PC-9 (cell line): ENCODE results near the gene PRKCB. TPM values are rescaled to one million over a fixed set of nuclear protein-coding genes. Genes with fewer than 3 reads are reported as not detected.

Experiments
- BruUV-seq: library from RNA; stranded (reverse); fragments of 400-500 nt; replicated peaks from 2 replicates; lab custom pipeline; 2021; lab: Mats Ljungman, UMichigan
- CTCF ChIA-PET: fragments of 300-600 bp; sonication (Branson Sonifier 250); formaldehyde crosslinking; loops from one replicate; lab custom pipeline; 2022; ENCODE audit warnings: antibody characterized with exemption; lab: Charles Lee
- POLR2A ChIA-PET: fragments of 300-600 bp; sonication (Branson Sonifier 250); formaldehyde crosslinking; loops from one replicate; lab custom pipeline; 2022; ENCODE audit warnings: antibody characterized with exemption; ENCODE audit not compliant: unreplicated experiment; lab: Charles Lee
- DNase-seq, 2 experiments: peaks; one replicate each; pipeline versions ENCODE4 v3.0.0 to v3.0.0-alpha.2; 2015 to 2022; ENCODE audit warnings: mixed read lengths in 1 of 2
- H2AFZ ChIP-seq: fragments of 200-600 bp; sonication (generic); 2 replicates; pipeline ENCODE4 v1.8.1; 2017; ENCODE audit warnings: antibody characterized with exemption
- H3F3A ChIP-seq: fragments of 200-600 bp; sonication (generic); 2 replicates; pipeline ENCODE4 v1.8.1; 2017; ENCODE audit warnings: antibody characterized with exemption, mild to moderate bottlenecking, low read depth; ENCODE audit not compliant: insufficient read depth
- H3K27ac ChIP-seq: fragments of 200-600 bp; sonication (generic); 2 replicates; pipeline ENCODE4 v1.6.1; 2016; ENCODE audit warnings: mixed run types
- H3K27me3 ChIP-seq: fragments of 200-600 bp; sonication (generic); 2 replicates; pipeline ENCODE4 v1.6.1; 2016; ENCODE audit warnings: low read depth, mixed run types; ENCODE audit not compliant: insufficient read depth
- H3K36me3 ChIP-seq: fragments of 200-600 bp; sonication (generic); 2 replicates; pipeline ENCODE4 v1.6.1; 2016; ENCODE audit warnings: low read depth, mixed run types
- H3K4me1 ChIP-seq: fragments of 200-600 bp; sonication (generic); replicated peaks from 2 replicates; pipeline ENCODE4 v1.6.1; 2016; ENCODE audit warnings: mixed run types; ENCODE audit not compliant: insufficient read depth
- H3K4me2 ChIP-seq: fragments of 200-600 bp; sonication (generic); 2 replicates; pipeline ENCODE4 v1.6.1; 2017; ENCODE audit warnings: mixed run types
- H3K4me3 ChIP-seq: fragments of 200-600 bp; sonication (generic); 2 replicates; pipeline ENCODE4 v1.6.1; 2016; ENCODE audit warnings: mixed run types
- H3K79me2 ChIP-seq: fragments of 200-600 bp; sonication (generic); 2 replicates; pipeline ENCODE4 v1.6.1; 2017; ENCODE audit warnings: low read depth, mixed run types
- H3K9me2 ChIP-seq: fragments of 200-600 bp; sonication (generic); 2 replicates; pipeline ENCODE4 v1.8.1; 2017; ENCODE audit warnings: mild to moderate bottlenecking; ENCODE audit not compliant: insufficient read depth
- H3K9me3 ChIP-seq: fragments of 200-600 bp; sonication (generic); 2 replicates; pipeline ENCODE4 v1.8.1; 2016; ENCODE audit warnings: low read depth; ENCODE audit not compliant: insufficient read depth
- H4K20me1 ChIP-seq: fragments of 200-600 bp; sonication (generic); 2 replicates; pipeline ENCODE4 v1.8.1; 2017; ENCODE audit not compliant: insufficient read depth
- EZH2 ChIP-seq: fragments of 200-600 bp; sonication (generic); IDR thresholded peaks from 2 replicates; pipeline ENCODE4 v1.8.0; 2017; ENCODE audit warnings: antibody characterized with exemption, low read depth
- intact Hi-C: fragments of 100-400 bp; cut with micrococcal nuclease; formaldehyde crosslinking; loops from one replicate; pipeline ENCODE4 v1.10.0; 2022; ENCODE audit not compliant: unreplicated experiment
- total RNA-seq: library from RNA; stranded (reverse); gene quantifications from 2 replicates; pipeline ENCODE4 v1.2.3, GENCODE V29; 2021
- TF ChIP-seq, protein P1 (sequence below): fragments of 200-600 bp; sonication (generic); conservative IDR thresholded peaks from 2 replicates; pipeline ENCODE4 v1.6.1; 2017; ENCODE audit warnings: mixed run types, antibody characterized with exemption, mild to moderate bottlenecking, moderate library complexity

The PRKCB gene
- total RNA-seq, 1 experiment from 2014 or later: not detected

DNA sequence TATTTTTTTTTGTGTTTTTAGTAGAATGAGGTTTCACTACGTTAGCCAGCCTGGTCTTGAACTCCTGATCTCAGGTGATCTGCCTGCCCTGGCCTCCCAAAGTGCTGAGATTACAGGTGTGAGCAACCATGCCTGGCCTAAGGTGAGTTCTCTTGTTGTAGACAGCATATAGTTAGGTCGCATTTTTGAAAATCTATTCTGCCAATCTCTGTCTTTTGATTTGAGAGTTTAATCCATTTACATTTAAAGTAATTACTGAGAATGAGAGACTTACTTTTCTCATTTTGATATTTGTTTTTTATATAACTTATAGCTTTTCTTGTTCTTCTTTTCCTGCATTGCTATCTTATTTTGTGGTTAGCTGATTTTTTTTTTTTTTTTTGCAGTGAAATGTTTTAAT is 6.3 kb upstream of the PRKCB start:
- intact Hi-C loops: loop anchor here (10.0 kb wide), 1 partner anchor 85 kb away; no protein-coding TSS in a partner anchor
- peaks cover 4% of the 10 kb centered on the region; the same call in 1 of the 2 replicates for H3K9me3 ChIP-seq
- H2AFZ ChIP-seq: no peak overlapping the region
- H3K9me2 ChIP-seq: no peaks in the 10 kb centered on the region
- H3F3A ChIP-seq: no peaks in the 10 kb centered on the region
- no peaks in the 10 kb centered on the region for H3K4me1 ChIP-seq
- peaks cover 44% of the 10 kb centered on the region for H3K27me3 ChIP-seq
- no peak for TF ChIP-seq EZH2
- TF ChIP-seq, protein P1, sequence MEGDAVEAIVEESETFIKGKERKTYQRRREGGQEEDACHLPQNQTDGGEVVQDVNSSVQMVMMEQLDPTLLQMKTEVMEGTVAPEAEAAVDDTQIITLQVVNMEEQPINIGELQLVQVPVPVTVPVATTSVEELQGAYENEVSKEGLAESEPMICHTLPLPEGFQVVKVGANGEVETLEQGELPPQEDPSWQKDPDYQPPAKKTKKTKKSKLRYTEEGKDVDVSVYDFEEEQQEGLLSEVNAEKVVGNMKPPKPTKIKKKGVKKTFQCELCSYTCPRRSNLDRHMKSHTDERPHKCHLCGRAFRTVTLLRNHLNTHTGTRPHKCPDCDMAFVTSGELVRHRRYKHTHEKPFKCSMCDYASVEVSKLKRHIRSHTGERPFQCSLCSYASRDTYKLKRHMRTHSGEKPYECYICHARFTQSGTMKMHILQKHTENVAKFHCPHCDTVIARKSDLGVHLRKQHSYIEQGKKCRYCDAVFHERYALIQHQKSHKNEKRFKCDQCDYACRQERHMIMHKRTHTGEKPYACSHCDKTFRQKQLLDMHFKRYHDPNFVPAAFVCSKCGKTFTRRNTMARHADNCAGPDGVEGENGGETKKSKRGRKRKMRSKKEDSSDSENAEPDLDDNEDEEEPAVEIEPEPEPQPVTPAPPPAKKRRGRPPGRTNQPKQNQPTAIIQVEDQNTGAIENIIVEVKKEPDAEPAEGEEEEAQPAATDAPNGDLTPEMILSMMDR: no peak
- H3K27ac ChIP-seq: no peak overlapping the region
- no peak overlapping the region for H3K4me2 ChIP-seq
- no peak overlapping the region for H3K4me3 ChIP-seq
- ChIA-PET CTCF (no interaction called here), POLR2A (no interaction called here)
- no peak for DNase-seq
- no peaks in the 10 kb centered on the region for H3K79me2 ChIP-seq
- no peaks in the 10 kb centered on the region for H3K36me3 ChIP-seq
- no TSS peak for BruUV-seq
- H4K20me1 ChIP-seq: no peaks in the 10 kb centered on the region

DNA sequence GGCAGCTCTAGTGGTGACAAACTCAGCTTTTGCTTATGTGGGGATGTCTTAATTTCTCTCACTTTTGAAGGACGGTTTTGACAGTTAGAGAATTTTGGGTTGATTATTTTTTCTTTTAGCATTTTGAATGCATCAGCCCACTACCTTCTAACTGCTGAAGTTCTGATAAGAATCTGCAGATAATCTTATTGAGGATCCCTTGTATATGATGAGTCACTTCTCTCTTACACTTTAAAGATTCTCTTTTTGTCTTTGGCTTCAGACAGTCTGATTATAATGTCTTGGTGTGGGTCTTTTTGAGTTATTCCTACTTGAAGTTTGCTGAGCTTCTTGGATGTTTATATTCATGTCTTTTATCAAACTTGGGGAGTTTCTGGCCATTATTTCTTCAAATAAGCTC is 5.5 kb upstream of the PRKCB start:
- H3K4me2 ChIP-seq: no peak overlapping the region
- intact Hi-C loops: no loop called here
- H3K36me3 ChIP-seq: no peaks in the 10 kb centered on the region
- H3K27ac ChIP-seq: no peak overlapping the region
- H3K9me3 ChIP-seq: peaks cover 4% of the 10 kb centered on the region; the same call in 1 of the 2 replicates
- no peak for DNase-seq
- H3K79me2 ChIP-seq: no peaks in the 10 kb centered on the region
- H3K27me3 ChIP-seq: peaks cover 44% of the 10 kb centered on the region
- no peak overlapping the region for H3K4me3 ChIP-seq
- BruUV-seq: no TSS peak
- CTCF ChIA-PET: no interaction called here
- H3K4me1 ChIP-seq: no peaks in the 10 kb centered on the region
- H3F3A ChIP-seq: no peaks in the 10 kb centered on the region
- TF ChIP-seq EZH2: no peak
- TF ChIP-seq, protein P1: no peak
- POLR2A ChIA-PET: no interaction called here
- H4K20me1 ChIP-seq: no peaks in the 10 kb centered on the region
- H2AFZ ChIP-seq: no peak overlapping the region
- no peaks in the 10 kb centered on the region for H3K9me2 ChIP-seq

DNA sequence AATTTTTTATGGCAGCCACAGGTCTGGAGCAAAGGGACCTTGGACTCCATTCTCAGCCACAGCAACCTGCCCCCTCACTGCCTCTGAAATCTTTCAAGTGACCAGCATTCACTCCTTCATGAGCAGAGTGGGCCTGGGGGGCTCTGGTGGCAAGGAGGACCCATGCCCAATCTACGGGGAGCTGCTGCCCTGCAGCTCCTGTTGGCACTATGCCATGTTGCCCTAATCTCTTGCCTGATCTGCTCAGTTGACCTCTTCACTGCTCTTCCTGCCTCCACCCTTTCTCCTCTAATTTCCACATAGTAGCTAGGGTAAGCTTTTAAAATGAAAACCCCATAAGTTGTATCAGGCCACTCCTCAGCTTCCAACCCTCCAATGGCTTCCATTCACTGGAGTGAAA is 2.9 kb upstream of the PRKCB start:
- H3K79me2 ChIP-seq: no peaks in the 10 kb centered on the region
- H3K36me3 ChIP-seq: no peaks in the 10 kb centered on the region
- CTCF ChIA-PET: no interaction called here
- no peaks in the 10 kb centered on the region for H3K9me2 ChIP-seq
- no peak for DNase-seq
- peaks cover 41% of the 10 kb centered on the region for H3K27me3 ChIP-seq
- H3K27ac ChIP-seq: no peak overlapping the region
- no peaks in the 10 kb centered on the region for H3F3A ChIP-seq
- no TSS peak for BruUV-seq
- no peaks in the 10 kb centered on the region for H4K20me1 ChIP-seq
- POLR2A ChIA-PET: no interaction called here
- no peaks in the 10 kb centered on the region for H3K4me1 ChIP-seq
- no peak overlapping the region for H2AFZ ChIP-seq
- TF ChIP-seq, protein P1: no peak
- TF ChIP-seq EZH2: no peak
- no peak overlapping the region for H3K4me3 ChIP-seq
- intact Hi-C loops: no loop called here
- H3K9me3 ChIP-seq: peaks cover 4% of the 10 kb centered on the region; the same call in 1 of the 2 replicates
- H3K4me2 ChIP-seq: no peak overlapping the region
